ENCODE measurements around the gene BCAR1.

DNA sequence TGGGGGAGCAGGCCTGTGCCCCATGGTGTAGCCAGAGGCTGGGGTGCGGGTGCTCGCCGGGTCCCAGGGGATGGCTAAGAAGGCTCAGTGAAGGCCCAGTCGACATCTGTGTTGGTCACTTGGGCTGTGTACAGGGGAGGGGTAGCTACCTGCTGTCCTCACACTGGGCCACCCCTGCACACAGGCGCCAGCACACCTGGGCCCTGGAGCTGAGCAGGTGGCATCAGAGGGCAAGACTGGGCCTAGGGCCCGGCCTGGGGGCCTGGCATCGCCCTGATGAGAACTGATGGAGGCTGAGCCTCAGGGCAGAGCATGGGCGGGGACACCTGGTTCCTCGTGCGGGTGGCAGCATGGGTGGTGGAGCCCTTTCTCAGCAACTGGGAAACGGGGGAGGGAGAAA lies 43.6 kb downstream of the BCAR1 start:
- TF ChIP-seq POLR2A (IDR thresholded peaks at IDR 0.05) = no peak
- TF ChIP-seq, protein P1, sequence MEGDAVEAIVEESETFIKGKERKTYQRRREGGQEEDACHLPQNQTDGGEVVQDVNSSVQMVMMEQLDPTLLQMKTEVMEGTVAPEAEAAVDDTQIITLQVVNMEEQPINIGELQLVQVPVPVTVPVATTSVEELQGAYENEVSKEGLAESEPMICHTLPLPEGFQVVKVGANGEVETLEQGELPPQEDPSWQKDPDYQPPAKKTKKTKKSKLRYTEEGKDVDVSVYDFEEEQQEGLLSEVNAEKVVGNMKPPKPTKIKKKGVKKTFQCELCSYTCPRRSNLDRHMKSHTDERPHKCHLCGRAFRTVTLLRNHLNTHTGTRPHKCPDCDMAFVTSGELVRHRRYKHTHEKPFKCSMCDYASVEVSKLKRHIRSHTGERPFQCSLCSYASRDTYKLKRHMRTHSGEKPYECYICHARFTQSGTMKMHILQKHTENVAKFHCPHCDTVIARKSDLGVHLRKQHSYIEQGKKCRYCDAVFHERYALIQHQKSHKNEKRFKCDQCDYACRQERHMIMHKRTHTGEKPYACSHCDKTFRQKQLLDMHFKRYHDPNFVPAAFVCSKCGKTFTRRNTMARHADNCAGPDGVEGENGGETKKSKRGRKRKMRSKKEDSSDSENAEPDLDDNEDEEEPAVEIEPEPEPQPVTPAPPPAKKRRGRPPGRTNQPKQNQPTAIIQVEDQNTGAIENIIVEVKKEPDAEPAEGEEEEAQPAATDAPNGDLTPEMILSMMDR (IDR thresholded peaks at IDR 0.05) = no peak
